ENCODE measurements around the gene SYT2. TPM values are rescaled to one million over a fixed set of nuclear protein-coding genes. Genes with fewer than 3 reads are reported as not detected.

The SYT2 gene
- total RNA-seq, 1 donor from 2014 or later = not detected

DNA sequence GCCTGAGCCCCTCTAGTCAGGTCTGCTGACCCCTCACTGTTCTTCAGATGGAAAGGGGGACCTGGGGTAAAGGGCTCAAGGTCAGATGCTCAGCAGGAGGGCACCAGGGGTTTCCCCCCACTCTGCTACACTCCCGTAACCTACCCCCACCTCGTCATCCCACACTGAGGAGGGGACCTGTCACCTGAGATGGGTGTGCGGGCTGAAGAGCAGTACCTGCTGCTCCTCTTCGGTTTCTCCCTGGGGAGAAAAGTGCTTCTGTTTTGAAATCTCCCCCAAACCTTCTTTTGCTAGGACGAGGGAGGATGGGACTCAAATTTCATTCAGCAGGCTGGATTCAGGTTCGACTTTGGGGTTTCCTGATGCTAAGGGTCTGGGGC lies 65.2 kb downstream of the SYT2 start:
- Histone ChIP-seq H3K27ac (no peak overlapping the region), H3K36me3 (no peaks in the 10 kb centered on the region), H3K4me1 (peaks cover 11 to 15% of the 10 kb centered on the region in 2 donors), H3K27me3 (peaks cover 22% of the 10 kb centered on the region), H3K9me3 (no peaks in the 10 kb centered on the region), H3K4me3 (no peak overlapping the region)
- TF ChIP-seq, protein P1, sequence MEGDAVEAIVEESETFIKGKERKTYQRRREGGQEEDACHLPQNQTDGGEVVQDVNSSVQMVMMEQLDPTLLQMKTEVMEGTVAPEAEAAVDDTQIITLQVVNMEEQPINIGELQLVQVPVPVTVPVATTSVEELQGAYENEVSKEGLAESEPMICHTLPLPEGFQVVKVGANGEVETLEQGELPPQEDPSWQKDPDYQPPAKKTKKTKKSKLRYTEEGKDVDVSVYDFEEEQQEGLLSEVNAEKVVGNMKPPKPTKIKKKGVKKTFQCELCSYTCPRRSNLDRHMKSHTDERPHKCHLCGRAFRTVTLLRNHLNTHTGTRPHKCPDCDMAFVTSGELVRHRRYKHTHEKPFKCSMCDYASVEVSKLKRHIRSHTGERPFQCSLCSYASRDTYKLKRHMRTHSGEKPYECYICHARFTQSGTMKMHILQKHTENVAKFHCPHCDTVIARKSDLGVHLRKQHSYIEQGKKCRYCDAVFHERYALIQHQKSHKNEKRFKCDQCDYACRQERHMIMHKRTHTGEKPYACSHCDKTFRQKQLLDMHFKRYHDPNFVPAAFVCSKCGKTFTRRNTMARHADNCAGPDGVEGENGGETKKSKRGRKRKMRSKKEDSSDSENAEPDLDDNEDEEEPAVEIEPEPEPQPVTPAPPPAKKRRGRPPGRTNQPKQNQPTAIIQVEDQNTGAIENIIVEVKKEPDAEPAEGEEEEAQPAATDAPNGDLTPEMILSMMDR (IDR thresholded peaks at IDR 0.05) = no peak
- intact Hi-C loops (cut with DNase I) = no loop called here
- DNase-seq (ENCODE audit: low spot score in 2 of 2) = no peak

DNA sequence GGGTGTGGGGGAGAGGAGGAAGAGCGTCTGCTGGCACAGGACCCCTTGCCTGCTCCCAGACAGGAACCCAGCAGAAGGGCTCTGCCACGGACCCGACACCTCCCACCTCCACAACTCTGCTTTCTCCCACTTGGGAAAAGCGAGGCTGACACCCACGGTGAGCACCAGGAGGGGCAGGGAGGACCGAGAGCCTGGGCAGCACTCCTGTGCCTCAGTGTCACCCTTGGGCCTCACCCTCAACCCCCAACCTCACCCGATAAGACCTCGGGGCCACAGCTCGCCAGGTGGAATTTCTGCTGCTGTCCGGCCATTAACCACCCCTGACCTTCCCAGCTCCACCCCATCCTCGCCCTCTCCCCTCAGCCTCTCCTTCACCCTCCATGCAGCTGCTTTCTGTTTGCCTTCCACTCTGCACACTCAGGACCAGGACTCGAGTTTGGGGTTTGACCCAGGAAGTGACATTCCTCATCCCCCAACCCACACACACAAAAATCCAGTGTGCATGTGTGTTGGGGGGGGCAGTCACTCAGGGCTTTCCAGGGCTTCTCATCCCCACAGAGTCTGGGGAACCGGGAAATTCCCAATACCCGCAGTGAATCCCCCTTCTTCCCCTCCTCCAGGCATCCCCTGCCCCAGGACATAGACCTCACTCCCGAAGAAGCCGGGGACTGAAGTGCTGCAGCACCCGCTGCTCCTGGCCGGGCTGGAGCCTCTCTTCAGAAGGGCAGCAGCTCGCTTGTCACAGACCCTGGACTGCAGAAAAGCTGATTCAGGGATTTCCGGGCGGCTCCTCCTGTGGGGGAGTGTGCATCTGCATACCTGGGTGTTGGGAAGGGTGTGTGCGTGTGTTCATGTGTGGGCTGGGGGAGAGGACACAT lies 65.8 kb downstream of the SYT2 start:
- peak overlapping the region in 1 of 2 donors; percentile 64 for H3K4me3 ChIP-seq
- DNase-seq (ENCODE audit: low spot score in 2 of 2) = no peak
- no peaks in the 10 kb centered on the region for H3K36me3 ChIP-seq
- peaks cover 22% of the 10 kb centered on the region for H3K27me3 ChIP-seq
- peaks cover 11 to 15% of the 10 kb centered on the region in 2 donors for H3K4me1 ChIP-seq
- intact Hi-C loops (cut with DNase I) = no loop called here
- TF ChIP-seq, protein P1 (IDR thresholded peaks at IDR 0.05) = no peak
- H3K27ac ChIP-seq = no peak overlapping the region
- H3K9me3 ChIP-seq = no peaks in the 10 kb centered on the region

DNA sequence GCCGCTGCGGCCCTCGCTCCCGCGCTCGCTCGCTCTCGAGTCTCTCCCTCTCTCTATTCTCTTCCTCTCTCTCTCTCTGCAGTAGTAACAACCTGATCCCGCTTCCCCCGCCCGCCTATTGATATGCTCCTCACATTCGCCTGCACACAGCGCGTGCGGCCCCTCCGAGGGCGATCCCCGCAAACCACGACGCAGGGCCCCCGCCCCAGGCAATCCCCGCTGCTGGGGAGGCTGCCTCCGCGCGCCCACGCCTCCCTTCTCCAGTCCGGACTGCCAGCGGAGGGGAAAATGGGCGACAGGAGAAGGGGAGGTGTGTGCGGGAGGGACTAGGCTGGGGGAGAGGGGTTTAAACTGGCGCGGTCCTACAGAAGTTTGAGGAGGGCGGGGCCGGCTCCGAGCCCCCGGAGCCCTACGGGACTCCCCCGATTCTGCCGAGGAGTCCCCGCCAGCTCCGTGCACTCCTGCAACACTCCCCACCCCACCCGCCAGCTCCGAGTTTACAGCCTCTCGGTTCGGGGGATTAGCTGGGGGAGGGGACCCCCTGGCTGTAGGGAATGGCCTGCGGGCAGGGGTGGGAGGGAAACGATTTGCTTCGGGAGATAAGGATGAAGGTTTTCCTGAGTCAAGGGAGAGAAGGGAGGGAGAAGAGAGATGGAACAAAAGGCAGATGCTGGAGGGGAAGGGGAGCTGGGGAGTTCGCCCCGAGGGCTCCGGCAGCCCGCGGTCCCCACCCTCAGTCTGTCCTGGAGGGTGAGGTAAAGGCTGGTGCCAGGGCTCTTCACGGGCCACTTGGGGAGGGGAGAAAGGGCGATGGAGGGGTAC lies 66.6 kb downstream of the SYT2 start:
- intact Hi-C loops (cut with DNase I) = no loop called here
- Histone ChIP-seq H3K9me3 (no peaks in the 10 kb centered on the region), H3K4me3 (peak overlapping the region; percentile 55 to 64), H3K4me1 (peaks cover 11 to 15% of the 10 kb centered on the region in 2 donors), H3K36me3 (no peaks in the 10 kb centered on the region), H3K27ac (no peak overlapping the region), H3K27me3 (peaks cover 22% of the 10 kb centered on the region)
- TF ChIP-seq, protein P1 (IDR thresholded peaks at IDR 0.05) = no peak
- DNase-seq (ENCODE audit: low spot score in 2 of 2) = no peak

DNA sequence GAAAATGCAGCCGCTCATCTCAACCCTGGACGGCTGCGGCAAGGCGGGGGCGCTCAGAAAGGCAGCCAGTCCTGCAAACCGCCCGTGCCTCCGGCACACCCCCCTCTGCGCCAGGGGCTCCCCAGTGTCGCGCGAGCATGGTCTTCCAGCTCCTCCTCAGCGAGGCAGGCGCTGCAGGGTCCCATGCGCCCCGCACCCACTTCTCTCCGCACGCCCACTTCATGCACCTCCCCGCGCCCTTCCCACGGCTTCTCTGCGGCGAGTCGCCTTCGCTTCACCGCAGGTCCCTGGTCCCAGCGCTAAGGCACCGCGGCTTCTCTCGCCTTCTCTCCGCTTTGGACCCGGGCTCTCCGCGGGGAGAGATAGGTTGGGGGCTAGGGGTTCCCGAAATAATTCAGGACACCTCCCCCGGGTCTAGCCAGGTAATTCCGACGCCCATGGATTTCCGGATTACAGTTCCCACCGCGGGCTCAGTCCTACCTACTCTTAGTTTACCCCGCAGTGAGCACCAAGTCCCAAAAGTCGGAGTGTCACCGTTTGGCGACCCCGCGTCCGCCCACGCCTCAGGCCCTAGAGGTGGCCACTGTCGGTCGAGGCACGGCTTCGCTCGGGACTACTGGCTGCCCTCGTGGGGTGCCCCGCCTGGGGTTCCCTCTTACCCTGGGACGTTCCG lies 67.5 kb downstream of the SYT2 start:
- Histone ChIP-seq H3K4me3 (peak overlapping the region; percentile 55 to 64), H3K27me3 (peaks cover 22% of the 10 kb centered on the region), H3K4me1 (peaks cover 11 to 15% of the 10 kb centered on the region in 2 donors), H3K9me3 (no peaks in the 10 kb centered on the region), H3K27ac (no peak overlapping the region), H3K36me3 (no peaks in the 10 kb centered on the region)
- TF ChIP-seq, protein P1 (IDR thresholded peaks at IDR 0.05) = no peak
- intact Hi-C loops (cut with DNase I) = no loop called here
- DNase-seq (ENCODE audit: low spot score in 2 of 2) = no peak

DNA sequence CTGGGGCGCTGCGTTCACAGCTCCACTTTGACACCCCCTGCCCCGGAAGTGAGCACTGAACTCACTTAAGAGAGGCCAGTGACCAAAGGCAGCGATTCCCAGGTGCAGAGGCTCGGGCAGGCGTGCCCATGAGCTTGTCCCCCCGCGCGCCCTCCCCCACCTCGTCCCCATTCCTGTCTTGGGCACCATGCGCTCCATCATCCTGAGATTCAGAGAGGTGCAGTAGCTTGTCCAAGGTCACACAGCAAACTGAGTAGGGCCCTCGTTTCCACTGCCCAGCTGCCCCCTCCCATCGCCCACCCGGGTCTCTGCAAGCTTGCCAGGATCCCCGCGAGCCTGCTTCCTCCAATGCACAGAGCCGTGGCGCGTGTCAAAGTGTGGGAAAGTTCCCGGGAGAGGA lies 68.0 kb downstream of the SYT2 start:
- H3K9me3 ChIP-seq = no peaks in the 10 kb centered on the region
- no peaks in the 10 kb centered on the region for H3K36me3 ChIP-seq
- H3K27me3 ChIP-seq = peaks cover 22% of the 10 kb centered on the region
- H3K4me3 ChIP-seq = peak overlapping the region; percentile 55 to 64
- peaks cover 11 to 15% of the 10 kb centered on the region in 2 donors for H3K4me1 ChIP-seq
- intact Hi-C loops (cut with DNase I) = no loop called here
- no peak for DNase-seq (ENCODE audit: low spot score in 2 of 2)
- H3K27ac ChIP-seq = no peak overlapping the region
- TF ChIP-seq, protein P1 (IDR thresholded peaks at IDR 0.05) = no peak

Measured in ascending aorta (tissue), 2 donors.